ENCODE data around the gene LIMCH1.

Gene LIMCH1

GRCh38 chr4:41512596-41512995 is 25.4 kb upstream of the LIMCH1 start:
- Mint-ChIP-seq H3K27me3 (no peaks in the 10 kb centered on the region), H3K36me3 (ENCODE audit: insufficient read depth) (no peaks in the 10 kb centered on the region), H3K4me1 (no peaks in the 10 kb centered on the region), H3K27ac (ENCODE audit: low read depth) (no peak overlapping the region), H3K9me3 (no peaks in the 10 kb centered on the region), H3K4me3 (no peak overlapping the region)
- ATAC-seq (replicated peaks; ENCODE audit: extremely low read depth, poor library complexity, severe bottlenecking) (no peak), DNase-seq (ENCODE audit: low spot score in 2 of 2) (no peak)

- Mint-ChIP-seq H3K4me1 (no peaks in the 10 kb centered on the region), H3K4me3 (no peak overlapping the region), H3K36me3 (ENCODE audit: insufficient read depth) (no peaks in the 10 kb centered on the region), H3K9me3 (no peaks in the 10 kb centered on the region), H3K27ac (ENCODE audit: low read depth) (no peak overlapping the region), H3K27me3 (no peaks in the 10 kb centered on the region)
- DNase-seq (ENCODE audit: low spot score in 2 of 2), result no peak
- no peak for ATAC-seq (replicated peaks; ENCODE audit: extremely low read depth, poor library complexity, severe bottlenecking)
Observed at GRCh38 chr4:41514169-41514568, 23.8 kb upstream of the LIMCH1 start.

GRCh38 chr4:41514766-41515481 is 23.0 kb upstream of the LIMCH1 start:
- H3K27me3 Mint-ChIP-seq, result no peaks in the 10 kb centered on the region
- DNase-seq (ENCODE audit: low spot score in 2 of 2) (no peak), ATAC-seq (replicated peaks; ENCODE audit: extremely low read depth, poor library complexity, severe bottlenecking) (no peak)
- H3K4me3 Mint-ChIP-seq, result no peak overlapping the region
- H3K36me3 Mint-ChIP-seq (ENCODE audit: insufficient read depth), result no peaks in the 10 kb centered on the region
- no peak overlapping the region for H3K27ac Mint-ChIP-seq (ENCODE audit: low read depth)
- H3K9me3 Mint-ChIP-seq, result peaks cover under 1% of the 10 kb centered on the region
- H3K4me1 Mint-ChIP-seq, result no peaks in the 10 kb centered on the region

GRCh38 chr4:41517121-41517520 is 20.8 kb upstream of the LIMCH1 start:
- peaks cover 6% of the 10 kb centered on the region for H3K9me3 Mint-ChIP-seq
- H3K27ac Mint-ChIP-seq (ENCODE audit: low read depth), result no peak overlapping the region
- peaks cover 2% of the 10 kb centered on the region for H3K36me3 Mint-ChIP-seq (ENCODE audit: insufficient read depth)
- H3K27me3 Mint-ChIP-seq, result no peaks in the 10 kb centered on the region
- no peak for DNase-seq (ENCODE audit: low spot score in 2 of 2)
- no peak for ATAC-seq (replicated peaks; ENCODE audit: extremely low read depth, poor library complexity, severe bottlenecking)
- H3K4me1 Mint-ChIP-seq, result no peaks in the 10 kb centered on the region
- no peak overlapping the region for H3K4me3 Mint-ChIP-seq

- no peak overlapping the region for H3K27ac Mint-ChIP-seq (ENCODE audit: low read depth)
- no peaks in the 10 kb centered on the region for H3K4me1 Mint-ChIP-seq
- no peak for DNase-seq (ENCODE audit: low spot score in 2 of 2)
- no peak overlapping the region for H3K4me3 Mint-ChIP-seq
- no peak for ATAC-seq (replicated peaks; ENCODE audit: extremely low read depth, poor library complexity, severe bottlenecking)
- H3K9me3 Mint-ChIP-seq, result peaks cover 6% of the 10 kb centered on the region
- no peaks in the 10 kb centered on the region for H3K27me3 Mint-ChIP-seq
- H3K36me3 Mint-ChIP-seq (ENCODE audit: insufficient read depth), result peaks cover 2% of the 10 kb centered on the region
Observed at GRCh38 chr4:41517747-41518146, 20.2 kb upstream of the LIMCH1 start.

GRCh38 chr4:41524425-41524824 is 13.5 kb upstream of the LIMCH1 start:
- Mint-ChIP-seq H3K4me3 (no peak overlapping the region), H3K27ac (ENCODE audit: low read depth) (no peak overlapping the region), H3K36me3 (ENCODE audit: insufficient read depth) (peaks cover 2% of the 10 kb centered on the region), H3K4me1 (no peaks in the 10 kb centered on the region), H3K27me3 (no peaks in the 10 kb centered on the region), H3K9me3 (peaks cover 15% of the 10 kb centered on the region)
- ATAC-seq (replicated peaks; ENCODE audit: extremely low read depth, poor library complexity, severe bottlenecking) (no peak), DNase-seq (ENCODE audit: low spot score in 2 of 2) (no peak)

GRCh38 chr4:41525129-41525528 is 12.8 kb upstream of the LIMCH1 start:
- H3K4me3 Mint-ChIP-seq, result no peak overlapping the region
- H3K9me3 Mint-ChIP-seq, result peaks cover 12% of the 10 kb centered on the region
- ATAC-seq (replicated peaks; ENCODE audit: extremely low read depth, poor library complexity, severe bottlenecking) (no peak), DNase-seq (ENCODE audit: low spot score in 2 of 2) (no peak)
- no peaks in the 10 kb centered on the region for H3K27me3 Mint-ChIP-seq
- H3K4me1 Mint-ChIP-seq, result no peaks in the 10 kb centered on the region
- no peak overlapping the region for H3K27ac Mint-ChIP-seq (ENCODE audit: low read depth)
- peaks cover 2% of the 10 kb centered on the region for H3K36me3 Mint-ChIP-seq (ENCODE audit: insufficient read depth)

GRCh38 chr4:41526628-41527027 is 11.3 kb upstream of the LIMCH1 start:
- peaks cover 9% of the 10 kb centered on the region for H3K9me3 Mint-ChIP-seq
- ATAC-seq (replicated peaks; ENCODE audit: extremely low read depth, poor library complexity, severe bottlenecking), result no peak
- no peak overlapping the region for H3K27ac Mint-ChIP-seq (ENCODE audit: low read depth)
- no peak for DNase-seq (ENCODE audit: low spot score in 2 of 2)
- no peaks in the 10 kb centered on the region for H3K4me1 Mint-ChIP-seq
- H3K36me3 Mint-ChIP-seq (ENCODE audit: insufficient read depth), result no peaks in the 10 kb centered on the region
- no peak overlapping the region for H3K4me3 Mint-ChIP-seq
- no peaks in the 10 kb centered on the region for H3K27me3 Mint-ChIP-seq

- Mint-ChIP-seq H3K4me3 (no peak overlapping the region), H3K36me3 (ENCODE audit: insufficient read depth) (peaks cover 3% of the 10 kb centered on the region), H3K27me3 (no peaks in the 10 kb centered on the region), H3K4me1 (no peaks in the 10 kb centered on the region), H3K9me3 (peaks cover 9% of the 10 kb centered on the region), H3K27ac (ENCODE audit: low read depth) (no peak overlapping the region)
- DNase-seq (ENCODE audit: low spot score in 2 of 2) (no peak), ATAC-seq (replicated peaks; ENCODE audit: extremely low read depth, poor library complexity, severe bottlenecking) (no peak)
Observed at GRCh38 chr4:41528512-41529205, 9.3 kb upstream of the LIMCH1 start.

GRCh38 chr4:41530741-41531140 is 7.2 kb upstream of the LIMCH1 start:
- no peaks in the 10 kb centered on the region for H3K4me1 Mint-ChIP-seq
- H3K27me3 Mint-ChIP-seq, result no peaks in the 10 kb centered on the region
- DNase-seq (ENCODE audit: low spot score in 2 of 2), result no peak
- H3K36me3 Mint-ChIP-seq (ENCODE audit: insufficient read depth), result peaks cover 3% of the 10 kb centered on the region
- H3K4me3 Mint-ChIP-seq, result no peak overlapping the region
- H3K9me3 Mint-ChIP-seq, result peaks cover 9% of the 10 kb centered on the region
- ATAC-seq (replicated peaks; ENCODE audit: extremely low read depth, poor library complexity, severe bottlenecking), result no peak
- no peak overlapping the region for H3K27ac Mint-ChIP-seq (ENCODE audit: low read depth)

GRCh38 chr4:41532336-41532735 is 5.6 kb upstream of the LIMCH1 start:
- ATAC-seq (replicated peaks; ENCODE audit: extremely low read depth, poor library complexity, severe bottlenecking), result no peak

GRCh38 chr4:41532882-41533281 is 5.1 kb upstream of the LIMCH1 start:
- Mint-ChIP-seq H3K4me1 (no peaks in the 10 kb centered on the region), H3K4me3 (no peak overlapping the region), H3K36me3 (ENCODE audit: insufficient read depth) (peaks cover 3% of the 10 kb centered on the region), H3K27me3 (no peaks in the 10 kb centered on the region), H3K27ac (ENCODE audit: low read depth) (no peak overlapping the region), H3K9me3 (no peaks in the 10 kb centered on the region)
- ATAC-seq (replicated peaks; ENCODE audit: extremely low read depth, poor library complexity, severe bottlenecking) (no peak), DNase-seq (ENCODE audit: low spot score in 2 of 2) (no peak)

More at GRCh38 chr4:41532336-41532735, 5.6 kb upstream of the LIMCH1 start:
- Mint-ChIP-seq H3K27me3 (no peaks in the 10 kb centered on the region), H3K4me1 (no peaks in the 10 kb centered on the region), H3K9me3 (no peaks in the 10 kb centered on the region), H3K27ac (ENCODE audit: low read depth) (no peak overlapping the region), H3K4me3 (no peak overlapping the region), H3K36me3 (ENCODE audit: insufficient read depth) (peaks cover 3% of the 10 kb centered on the region)
- DNase-seq (ENCODE audit: low spot score in 2 of 2), result no peak

- Mint-ChIP-seq H3K27me3 (no peaks in the 10 kb centered on the region), H3K4me3 (no peak overlapping the region), H3K9me3 (no peaks in the 10 kb centered on the region), H3K4me1 (no peaks in the 10 kb centered on the region), H3K27ac (ENCODE audit: low read depth) (no peak overlapping the region), H3K36me3 (ENCODE audit: insufficient read depth) (peaks cover 3% of the 10 kb centered on the region)
- ATAC-seq (replicated peaks; ENCODE audit: extremely low read depth, poor library complexity, severe bottlenecking) (no peak), DNase-seq (ENCODE audit: low spot score in 2 of 2) (no peak)
Observed at GRCh38 chr4:41533680-41534079, 4.3 kb upstream of the LIMCH1 start.

Data from central memory CD8-positive, alpha-beta T cell (primary cell).